Measurements from ENCODE around the gene GATM.
"Not testable (repeated sequence)": the region's sequence is repeated elsewhere in the genome, so short reads cannot be mapped to it uniquely, and the experiment has no call there.

The GATM gene

DNA sequence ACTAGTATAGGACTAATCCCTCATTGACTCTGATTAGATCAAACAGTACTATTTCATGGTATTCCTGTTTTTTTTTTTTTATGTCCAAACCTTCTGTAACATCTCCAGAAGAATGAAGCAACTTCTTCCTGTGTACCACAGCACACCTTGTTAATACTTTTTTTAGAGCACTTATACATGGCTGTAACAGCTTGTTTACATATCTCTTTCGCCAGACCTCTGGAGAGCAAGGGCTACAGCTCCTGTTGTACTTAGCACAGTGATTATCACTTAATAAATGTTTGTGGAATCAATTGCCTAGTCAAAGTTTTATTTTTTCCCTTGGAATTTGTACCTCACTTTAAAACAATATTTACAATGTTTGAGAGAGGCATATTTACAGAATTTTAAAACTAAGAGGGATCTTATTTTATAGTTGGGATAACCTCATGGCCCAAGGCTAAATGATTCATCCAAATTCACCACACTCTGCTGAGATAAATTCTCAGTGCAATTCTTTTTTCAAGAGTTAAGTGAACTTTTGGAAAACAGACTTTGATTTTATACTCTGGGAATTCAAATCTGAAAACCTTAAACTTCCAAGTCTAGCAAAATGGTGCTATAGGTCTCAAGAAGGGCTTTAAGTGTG lies 9.2 kb upstream of the GATM start:
- no peak for DNase-seq

DNA sequence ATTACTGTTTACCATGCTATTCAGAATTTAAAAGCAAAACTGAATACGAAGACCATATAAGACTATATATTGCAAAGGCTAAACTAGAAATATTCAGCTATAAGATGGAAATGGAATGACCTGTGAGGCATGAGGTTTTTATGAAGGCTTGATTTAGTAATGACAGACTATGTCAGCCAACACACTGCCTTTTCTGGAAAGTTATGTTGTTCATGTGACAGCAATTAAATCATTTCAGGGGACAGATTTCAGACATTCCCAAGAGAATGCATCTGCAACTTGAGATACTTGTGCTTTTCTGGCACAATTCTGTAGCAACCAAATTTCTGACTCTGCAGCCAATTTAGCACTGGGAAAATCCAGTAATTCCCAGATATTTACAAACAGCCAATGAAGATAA lies 8.6 kb upstream of the GATM start:
- DNase-seq, result no peak

DNA sequence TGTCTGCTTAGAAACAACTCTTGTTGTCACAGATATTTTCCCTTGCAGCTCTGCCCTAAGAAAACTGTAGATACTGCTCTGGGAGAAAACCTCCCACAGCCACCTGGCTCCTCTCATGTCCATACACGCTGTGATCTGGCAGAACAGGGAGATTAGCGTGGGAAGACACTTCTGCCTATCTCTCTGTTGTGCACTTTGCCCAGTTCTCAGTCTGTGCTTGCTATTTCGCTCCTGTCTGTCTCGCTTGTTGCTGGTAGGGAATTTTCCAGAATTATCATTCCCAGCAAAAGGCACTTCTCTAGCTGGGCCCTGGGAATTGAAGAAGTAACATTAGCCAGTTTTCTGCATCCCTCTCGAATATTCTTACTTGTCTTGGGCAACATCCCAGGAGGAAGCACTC lies 8.1 kb upstream of the GATM start:
- no peak for DNase-seq

DNA sequence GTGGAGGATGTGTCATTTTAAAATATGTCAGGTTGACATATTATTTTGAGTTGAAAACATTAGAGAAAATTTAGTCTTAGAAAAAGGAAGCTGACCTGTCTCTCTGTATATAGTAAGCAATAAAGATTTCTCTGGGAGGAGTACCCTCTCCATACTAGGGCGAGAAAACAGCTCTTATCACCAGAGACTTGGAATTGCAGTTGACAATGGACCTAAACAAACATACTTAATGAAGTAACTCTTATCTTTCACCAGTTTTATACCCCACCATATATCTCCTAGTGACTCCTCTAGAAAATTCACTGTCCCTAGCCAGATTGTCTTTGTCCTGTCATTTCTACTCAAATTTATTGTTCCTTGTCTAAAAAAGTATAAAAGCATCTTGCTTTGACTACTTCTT lies 7.2 kb upstream of the GATM start:
- DNase-seq, result no peak

DNA sequence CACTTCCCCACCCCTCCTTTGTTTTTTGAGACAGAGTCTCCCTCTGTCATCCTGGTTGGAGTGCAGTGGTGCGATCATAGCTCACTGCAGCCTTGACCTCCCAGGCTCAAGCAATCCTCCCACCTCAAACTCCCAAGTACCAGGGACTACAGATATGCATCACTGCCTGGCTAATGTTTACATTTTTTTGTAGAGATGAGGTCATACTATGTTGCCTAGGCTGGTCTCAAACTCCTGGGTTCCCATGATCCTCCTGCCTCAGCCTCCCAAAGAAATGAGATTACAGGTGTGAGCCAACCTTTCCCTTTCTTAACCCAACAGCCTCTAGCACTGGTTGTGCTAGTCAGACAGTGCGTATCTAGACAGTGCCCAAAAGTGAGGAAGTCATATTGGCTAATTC lies 6.4 kb upstream of the GATM start:
- DNase-seq, result no peak

DNA sequence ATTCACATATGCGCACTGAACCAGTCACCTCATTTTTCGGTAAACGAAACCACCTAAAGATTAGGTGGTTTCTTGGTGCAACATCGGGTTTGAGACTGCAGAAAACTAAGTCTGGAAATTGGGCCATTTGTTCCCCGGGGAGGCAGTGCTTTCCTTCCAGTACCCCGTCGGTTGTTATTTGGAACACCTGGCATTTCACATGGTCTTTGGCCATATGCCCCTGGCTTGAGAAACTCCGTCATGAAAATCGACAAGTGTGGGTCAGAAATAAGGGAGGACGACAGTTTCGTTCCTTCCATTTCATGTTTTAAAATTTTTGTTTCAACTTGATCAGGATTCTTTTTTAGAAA lies 544 bp upstream of the GATM start:
- no peak for DNase-seq

DNA sequence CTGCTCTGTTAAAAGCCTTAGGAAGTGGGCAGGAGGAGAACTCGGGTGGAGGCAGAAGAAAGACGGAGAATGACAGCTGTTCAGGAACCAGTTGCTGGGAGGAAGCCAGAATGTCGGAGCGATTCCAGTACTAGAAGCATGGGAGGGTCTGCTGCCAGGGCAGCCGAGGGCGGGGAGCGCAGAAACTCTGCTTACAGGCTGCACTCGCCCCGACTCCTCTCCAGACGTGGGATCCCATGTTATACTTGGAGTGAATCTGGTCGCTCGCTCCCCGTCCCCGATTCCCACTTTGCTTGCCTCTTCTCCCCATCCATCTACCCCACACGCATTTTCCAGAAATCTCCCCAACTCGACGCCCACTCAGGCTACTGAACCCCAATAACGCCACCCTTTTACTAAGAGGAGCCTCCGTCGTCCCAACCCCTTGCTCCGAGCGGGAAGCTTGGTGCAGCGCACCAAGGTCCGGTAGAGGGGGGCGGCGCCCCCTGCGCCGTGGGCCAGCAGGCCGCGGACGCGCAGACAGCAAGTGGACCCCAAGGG lies 665 bp downstream of the GATM start:
- DNase-seq, result no peak

DNA sequence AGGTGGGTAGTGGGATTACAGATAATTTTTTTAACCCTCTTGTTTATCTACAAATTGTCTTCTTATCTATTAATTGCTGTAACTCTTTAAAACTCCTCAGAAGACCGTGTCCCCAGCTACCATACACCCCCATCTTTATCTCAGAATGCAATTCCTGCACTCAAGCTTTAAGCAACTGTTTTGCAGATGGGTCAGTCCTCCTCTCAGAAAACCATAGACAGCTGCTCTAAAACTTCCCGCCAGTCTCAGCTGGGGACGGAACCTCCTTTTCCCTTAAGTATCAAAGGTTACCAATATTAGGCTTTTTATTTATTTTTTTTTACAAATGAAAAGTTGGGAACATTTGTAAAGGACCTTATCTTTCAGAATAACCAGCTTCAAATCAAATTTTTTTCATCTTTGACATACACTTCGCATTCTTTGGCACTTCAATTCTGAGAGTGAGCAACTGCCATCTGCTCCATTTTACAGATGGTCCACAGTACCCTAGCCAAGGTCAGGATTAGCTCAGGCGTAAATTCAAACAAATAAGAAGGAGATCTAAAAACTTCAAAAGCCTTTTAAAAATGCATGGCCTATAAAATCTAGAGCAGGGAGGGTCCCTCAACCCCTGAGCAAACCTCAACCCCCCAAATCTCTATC lies 1.3 kb downstream of the GATM start:
- DNase-seq, result no peak

DNA sequence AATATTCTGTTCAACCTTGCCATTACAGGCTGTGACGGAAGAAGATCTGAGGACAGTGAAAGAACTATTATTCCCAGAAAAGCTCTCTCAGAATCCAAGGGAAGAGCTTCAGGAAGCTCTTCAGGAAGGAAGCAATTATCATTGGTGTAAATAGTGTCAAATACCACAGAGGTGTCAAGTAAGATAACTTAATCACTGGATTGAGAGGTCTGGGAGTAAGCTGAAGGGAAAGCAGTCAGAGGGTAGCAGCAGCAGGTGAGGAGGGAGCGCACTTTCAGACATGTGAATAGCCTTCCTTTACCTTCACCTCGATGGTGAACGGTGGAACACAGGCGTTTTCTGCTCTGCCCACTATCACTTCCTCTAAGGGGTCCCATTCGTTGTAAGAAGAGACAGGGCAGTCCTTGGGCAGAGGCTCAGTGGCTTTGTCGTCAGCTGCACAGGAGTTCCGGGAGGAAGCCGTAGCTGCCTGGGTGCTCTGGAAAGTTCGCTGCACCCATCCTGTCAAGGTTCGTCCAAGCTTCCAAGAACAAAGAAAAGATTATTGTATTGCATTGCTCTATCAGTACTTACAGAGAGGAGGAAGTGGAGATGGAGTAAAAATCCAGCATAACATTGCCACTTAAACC lies 1.9 kb downstream of the GATM start:
- DNase-seq, result no peak

DNA sequence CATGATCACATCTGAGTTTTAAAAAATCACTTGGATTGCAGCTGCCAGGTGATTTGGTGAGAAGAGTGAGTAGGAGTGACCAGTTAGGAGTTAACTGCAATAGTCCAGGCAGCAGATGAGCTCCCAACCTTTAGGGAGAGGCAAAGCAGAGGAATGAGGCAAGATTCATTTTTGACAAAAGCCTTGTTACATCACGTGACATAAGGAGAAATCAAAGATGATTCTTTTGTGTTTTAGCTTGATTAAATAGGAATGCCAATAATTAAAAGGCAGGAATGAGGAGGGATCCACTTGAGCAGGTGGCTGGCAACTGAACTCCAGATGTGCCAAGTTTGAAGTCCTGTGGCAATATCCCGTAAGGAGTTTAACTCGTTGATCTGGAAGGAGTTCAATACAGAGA lies 2.5 kb downstream of the GATM start:
- no peak for DNase-seq

DNA sequence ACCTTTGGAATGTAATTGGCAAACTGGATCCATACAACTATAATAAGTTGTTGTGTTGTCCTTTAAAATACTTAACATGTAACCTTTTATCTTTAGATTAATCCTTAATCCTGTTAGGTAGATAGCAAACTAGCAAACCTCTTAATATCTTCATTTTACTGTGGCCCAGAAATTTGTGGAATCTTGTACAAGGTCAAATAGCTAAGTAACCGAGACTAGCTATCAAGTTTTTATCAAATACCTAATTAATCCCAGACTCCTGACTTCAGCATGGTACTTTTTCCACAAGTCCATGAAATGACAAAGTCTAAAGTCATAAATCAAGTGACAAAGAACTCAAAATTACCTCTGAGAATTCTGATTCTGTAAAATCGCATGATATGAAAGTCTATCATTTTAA lies 4.4 kb downstream of the GATM start:
- no peak for DNase-seq

DNA sequence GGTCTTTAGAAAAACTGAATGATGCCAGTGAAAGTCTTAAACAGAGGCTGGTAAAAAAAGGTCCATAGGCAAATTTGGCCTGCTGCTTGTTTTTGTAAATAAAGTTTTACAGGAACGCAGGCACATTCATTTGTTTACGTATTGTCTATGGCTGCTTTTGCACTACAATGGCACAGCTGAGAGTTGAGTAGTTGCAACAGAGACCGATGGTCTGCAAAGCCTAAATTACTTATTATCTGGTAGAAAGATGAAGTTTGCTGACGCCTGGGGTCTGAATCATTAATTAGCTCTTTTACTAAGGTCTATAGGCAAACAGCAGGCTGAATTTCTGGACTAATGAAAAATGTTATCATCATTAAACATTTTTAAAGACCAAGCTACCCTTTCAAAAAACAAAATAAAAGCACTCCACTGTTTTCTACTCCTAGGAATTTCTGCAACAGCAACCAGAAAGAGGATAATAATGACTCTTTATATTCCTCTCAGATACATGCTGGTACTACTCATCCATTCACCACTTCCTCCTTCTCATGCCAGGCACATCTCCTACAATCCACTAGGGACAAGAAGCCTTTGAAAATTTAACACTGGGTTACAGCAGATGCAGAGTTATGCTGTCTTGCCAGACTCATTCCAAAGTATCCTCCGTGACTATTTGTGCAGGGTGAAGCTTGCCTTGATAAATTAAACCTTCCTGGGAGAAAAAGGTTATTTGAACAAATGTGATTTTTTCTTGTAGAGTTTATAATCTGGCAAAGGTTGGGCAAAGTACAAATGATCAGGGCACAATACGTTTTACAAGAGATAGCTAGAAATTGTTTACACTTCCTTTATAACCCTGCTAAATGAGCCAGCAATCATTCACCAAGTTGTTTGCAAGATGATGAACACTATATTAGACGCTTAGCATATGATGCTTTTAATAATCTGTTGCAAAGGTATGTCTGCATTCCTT lies 6.0 kb downstream of the GATM start:
- no peak for DNase-seq

DNA sequence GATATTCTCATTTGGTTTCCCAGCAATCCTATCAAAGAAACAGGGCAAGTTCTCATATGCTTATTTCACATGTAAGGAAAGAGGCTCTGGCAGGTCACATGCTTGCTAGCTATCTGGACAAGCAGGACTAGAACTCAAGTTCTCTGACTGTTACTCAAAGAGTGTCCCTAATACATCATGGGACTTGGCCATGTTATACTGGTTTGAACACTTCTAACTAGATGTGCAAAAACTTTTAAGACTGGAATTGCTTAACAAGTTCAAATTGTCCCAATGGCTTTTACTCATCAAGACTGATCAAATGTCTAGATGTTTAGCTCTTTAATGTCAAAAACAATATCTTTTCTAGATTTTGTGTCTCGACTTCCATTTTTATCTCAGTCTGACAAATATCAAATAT lies 6.8 kb downstream of the GATM start:
- no peak for DNase-seq

DNA sequence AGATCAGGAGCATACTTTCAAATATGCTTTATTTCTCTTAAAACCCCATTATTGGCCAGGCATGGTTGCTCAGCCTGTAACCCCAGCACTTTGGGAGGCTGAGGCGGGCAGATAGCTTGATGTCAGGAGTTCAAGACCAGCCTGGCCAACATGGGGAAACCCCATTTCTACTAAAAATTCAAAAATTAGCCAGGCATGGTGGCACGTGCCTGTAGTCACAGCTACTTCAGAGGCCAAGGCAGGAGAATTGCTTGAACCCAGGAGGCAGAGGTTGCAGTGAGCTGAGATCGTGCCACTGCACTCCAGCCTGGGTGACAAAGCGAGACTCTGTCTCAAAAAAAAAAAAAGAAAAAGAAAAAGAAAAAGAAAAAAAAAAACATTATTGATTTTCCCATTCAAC lies 8.3 kb downstream of the GATM start:
- DNase-seq, result not testable (repeated sequence)

DNA sequence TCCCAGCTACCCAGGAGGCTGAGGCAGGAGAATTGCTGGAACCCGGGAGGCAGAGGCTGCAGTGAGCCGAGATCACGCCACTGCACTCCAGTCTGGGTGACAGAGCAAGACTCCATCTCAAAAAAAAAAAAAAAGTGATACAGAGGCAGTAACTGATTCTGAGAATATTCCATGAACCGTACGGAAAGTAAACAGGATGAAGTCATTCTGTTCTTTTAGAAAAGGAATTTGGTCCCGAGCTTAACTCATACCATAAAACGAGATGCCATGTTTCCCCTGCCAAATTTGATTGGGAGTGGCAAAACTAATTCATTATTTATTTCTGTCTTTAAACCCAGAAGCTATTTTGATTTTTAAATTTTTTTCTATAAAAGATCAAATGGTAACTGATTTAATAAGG lies 11.1 kb downstream of the GATM start:
- DNase-seq, result not testable (repeated sequence)

DNA sequence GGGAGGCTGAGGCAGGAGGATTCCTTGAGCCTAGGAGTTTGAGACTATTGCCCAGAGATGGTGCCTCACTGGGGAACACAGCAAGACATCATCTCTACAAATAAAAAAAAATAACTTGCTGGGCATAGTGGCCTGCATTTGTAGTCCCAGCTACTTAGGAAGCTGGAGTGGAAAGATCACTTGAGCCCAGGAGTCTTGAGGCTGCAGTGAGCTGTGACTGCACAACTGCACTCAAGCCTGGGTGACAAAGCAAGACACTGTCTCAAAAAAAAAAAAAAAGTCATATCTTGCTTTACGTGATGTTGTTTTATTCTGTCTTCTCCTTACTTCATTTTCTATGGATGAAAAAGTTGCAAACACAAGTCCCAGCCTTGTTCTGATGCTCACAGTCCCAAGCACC lies 14.1 kb downstream of the GATM start:
- DNase-seq, result no peak

DNA sequence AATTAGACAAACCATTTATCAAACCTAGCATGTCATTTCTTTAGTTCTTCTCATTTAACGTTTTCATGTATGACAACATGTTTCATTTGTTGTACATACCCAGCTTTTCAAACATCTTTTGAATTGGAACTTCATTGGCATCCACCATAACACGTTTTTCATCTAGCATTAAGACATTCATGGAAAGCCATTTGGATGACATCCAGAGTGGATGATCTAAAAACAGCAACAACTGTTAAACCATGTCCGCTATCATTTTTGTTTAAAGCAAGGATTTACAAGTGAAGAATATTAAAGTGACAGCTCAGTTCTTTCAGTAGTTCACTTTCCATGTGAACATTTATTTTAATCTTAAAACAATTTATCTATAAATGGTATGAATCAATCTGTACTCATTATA lies 14.5 kb downstream of the GATM start:
- DNase-seq, result no peak

DNA sequence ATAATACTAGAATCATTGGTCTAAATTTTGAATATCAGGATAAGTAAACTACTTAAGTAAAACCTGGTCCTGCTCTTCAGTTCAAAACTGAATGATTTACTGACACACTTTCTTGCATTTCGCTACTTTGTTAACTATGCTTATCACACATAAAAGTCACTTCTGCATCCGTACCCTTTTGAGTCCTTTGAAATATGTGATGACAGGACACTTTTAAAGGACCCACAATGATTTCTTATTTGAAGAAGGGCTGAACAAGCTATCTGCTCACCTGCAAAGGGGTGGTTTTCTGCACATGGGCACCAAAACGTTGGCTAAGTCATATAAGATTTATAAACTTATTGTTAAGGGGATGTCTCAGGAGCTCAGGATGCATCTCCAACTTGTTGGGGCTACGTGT lies 15.0 kb downstream of the GATM start:
- DNase-seq, result no peak

DNA sequence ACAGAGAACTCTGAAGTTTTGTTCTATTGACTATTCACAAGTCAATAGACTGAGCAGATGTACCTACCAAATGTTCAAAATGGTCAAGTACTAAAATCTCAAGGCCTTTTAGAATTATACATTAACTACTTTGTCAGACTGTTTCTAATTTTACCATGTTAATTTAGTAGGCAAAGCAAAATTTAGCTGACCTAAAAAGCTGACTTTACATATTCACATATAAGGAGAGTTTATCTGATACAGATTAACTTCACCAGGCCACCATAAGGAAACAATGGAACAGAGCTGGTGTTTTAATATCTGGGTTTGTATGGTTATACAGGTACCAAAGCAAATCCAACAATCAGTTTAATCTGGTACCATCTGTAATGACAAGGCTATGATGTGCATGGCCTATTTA lies 15.9 kb downstream of the GATM start:
- no peak for DNase-seq

DNA sequence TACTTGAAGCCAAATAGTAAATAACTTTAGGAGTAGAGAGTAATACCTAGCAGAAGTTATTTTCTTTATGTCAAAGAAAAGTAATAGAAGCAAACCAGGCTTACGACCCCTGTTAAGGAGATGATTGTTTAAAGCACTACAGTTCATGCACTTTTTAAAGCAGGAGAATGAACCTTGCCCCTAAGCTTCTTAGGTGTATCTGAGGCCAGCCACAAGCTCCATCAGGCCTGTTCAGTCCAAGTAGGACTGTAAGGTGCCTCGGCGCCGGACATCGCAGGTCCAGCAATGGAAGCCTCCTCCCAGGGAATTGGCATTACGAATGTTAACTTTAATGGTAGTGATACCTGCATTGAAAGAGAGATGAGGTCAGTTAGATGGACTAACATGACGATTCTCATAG lies 16.5 kb downstream of the GATM start:
- DNase-seq, result no peak

DNA sequence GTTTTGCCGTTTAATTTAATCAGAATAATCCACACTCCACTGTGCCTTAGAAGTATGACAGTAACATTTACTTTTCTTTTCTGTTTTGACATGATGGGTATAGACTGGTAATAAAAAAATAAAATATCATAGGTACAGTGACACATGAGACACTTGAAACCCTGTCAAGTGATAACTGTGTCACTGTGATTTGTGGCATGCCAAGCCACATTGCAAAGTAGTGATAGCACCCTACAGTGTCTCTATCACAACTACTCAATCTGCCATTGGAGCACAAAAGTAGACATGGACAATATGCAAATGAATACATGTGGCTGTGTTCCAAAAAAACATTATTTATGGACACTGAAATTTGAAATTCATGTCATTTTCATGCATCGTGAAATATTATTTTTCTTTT lies 22.5 kb downstream of the GATM start:
- no peak for DNase-seq

DNA sequence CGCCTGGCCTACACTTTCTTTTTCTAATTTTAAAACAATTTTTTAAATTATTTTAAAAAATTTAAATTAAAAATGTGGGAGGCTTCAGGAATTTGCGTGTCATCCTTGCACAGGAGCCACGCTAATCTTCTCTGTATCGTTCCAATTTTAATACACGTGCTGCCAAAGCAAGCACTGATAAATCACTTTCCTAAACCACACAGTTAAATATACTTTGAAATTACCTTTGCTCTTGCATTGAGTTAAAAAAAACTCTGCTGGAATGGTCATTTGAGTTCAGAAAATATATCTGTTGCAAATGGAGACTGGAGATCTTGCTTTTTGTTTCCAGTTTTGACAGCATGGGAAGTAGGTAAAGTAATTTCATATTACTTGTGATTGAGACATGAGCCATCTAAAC lies 23.6 kb downstream of the GATM start:
- DNase-seq, result no peak

DNA sequence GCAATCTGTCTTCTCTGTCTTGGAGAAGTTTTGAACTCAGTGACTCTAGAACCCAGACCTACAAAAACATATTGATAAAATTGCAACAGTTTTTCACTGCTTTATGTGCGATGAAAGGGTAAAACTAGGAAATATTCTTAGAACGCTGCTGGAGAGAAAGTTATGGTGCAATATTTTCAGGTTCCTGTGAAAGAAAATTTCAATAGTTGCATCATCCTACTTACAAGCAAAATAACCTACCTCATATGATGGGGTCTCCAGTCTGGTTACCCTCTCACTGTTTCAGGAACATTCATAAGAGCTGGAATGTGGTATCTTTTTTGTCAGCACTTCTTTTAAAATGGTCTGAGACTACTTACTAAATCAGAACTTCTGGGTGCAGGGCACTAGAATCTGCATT lies 27.1 kb downstream of the GATM start:
- no peak for DNase-seq

DNA sequence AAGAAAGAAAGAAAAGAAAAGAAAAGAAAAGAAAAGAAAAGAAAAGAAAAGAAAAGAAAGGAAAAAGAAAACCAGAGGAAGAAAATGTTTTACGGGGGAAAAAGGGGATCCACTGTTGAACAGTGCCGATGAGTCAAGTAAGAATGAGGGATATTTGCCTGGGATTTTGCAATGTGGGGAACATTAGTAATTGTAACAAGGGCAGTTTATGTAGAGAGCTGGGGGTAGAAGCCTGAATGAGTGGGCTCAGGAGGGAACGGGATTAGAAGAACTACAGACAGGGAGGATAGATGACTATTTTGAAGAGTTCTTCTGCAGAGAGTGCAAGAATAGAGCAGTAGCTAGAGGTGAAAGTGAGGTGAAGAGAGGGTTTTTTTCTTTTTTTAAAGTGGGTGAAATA lies 28.7 kb downstream of the GATM start:
- no peak for DNase-seq

Measured in activated CD4-positive, alpha-beta T cell treated with anti-CD3 and anti-CD28 coated beads, Interleukin-2, amount 50 U/mL, for 48 hours (primary cell).